ENCODE measurements around the gene TLCD5. TPM values are rescaled to one million over a fixed set of nuclear protein-coding genes. Genes with fewer than 3 reads are reported as not detected.

The TLCD5 gene
- total RNA-seq, 1 experiment from 2014 or later: 7.3 TPM

- DNase-seq: peak; percentile 63
- Histone ChIP-seq H3K36me3 (no peaks in the 10 kb centered on the region), H3K4me3 (no peak overlapping the region), H3K9me3 (no peaks in the 10 kb centered on the region), H3K27me3 (no peaks in the 10 kb centered on the region)
These were observed 22.0 kb upstream of the TLCD5 start for GRCh38 chr11:120303004-120303637.

- Histone ChIP-seq H3K27me3 (no peaks in the 10 kb centered on the region), H3K36me3 (no peaks in the 10 kb centered on the region), H3K4me3 (no peak overlapping the region), H3K9me3 (no peaks in the 10 kb centered on the region)
- no peak for DNase-seq
These were observed 20.6 kb upstream of the TLCD5 start for GRCh38 chr11:120304526-120304925.

- Histone ChIP-seq H3K9me3 (no peaks in the 10 kb centered on the region), H3K27me3 (no peaks in the 10 kb centered on the region), H3K4me3 (no peak overlapping the region), H3K36me3 (no peaks in the 10 kb centered on the region)
- no peak for DNase-seq
These were observed 19.8 kb upstream of the TLCD5 start for GRCh38 chr11:120305286-120305685.

GRCh38 chr11:120306519-120307242, 18.4 kb upstream of the TLCD5 start:
- Histone ChIP-seq H3K4me3 (no peak overlapping the region), H3K36me3 (no peaks in the 10 kb centered on the region), H3K9me3 (no peaks in the 10 kb centered on the region), H3K27me3 (no peaks in the 10 kb centered on the region)
- DNase-seq: peak; percentile 96

GRCh38 chr11:120307476-120307875, 17.6 kb upstream of the TLCD5 start:
- H3K4me3 ChIP-seq: no peak overlapping the region
- H3K9me3 ChIP-seq: no peaks in the 10 kb centered on the region
- no peak for DNase-seq
- no peaks in the 10 kb centered on the region for H3K27me3 ChIP-seq
- no peaks in the 10 kb centered on the region for H3K36me3 ChIP-seq

- Histone ChIP-seq H3K27me3 (no peaks in the 10 kb centered on the region), H3K4me3 (no peak overlapping the region), H3K36me3 (no peaks in the 10 kb centered on the region), H3K9me3 (no peaks in the 10 kb centered on the region)
- DNase-seq: no peak
These were observed 17.0 kb upstream of the TLCD5 start for GRCh38 chr11:120308081-120308480.

GRCh38 chr11:120310870-120311269, 14.2 kb upstream of the TLCD5 start:
- Histone ChIP-seq H3K9me3 (no peaks in the 10 kb centered on the region), H3K4me3 (no peak overlapping the region), H3K36me3 (no peaks in the 10 kb centered on the region), H3K27me3 (no peaks in the 10 kb centered on the region)
- no peak for DNase-seq

- Histone ChIP-seq H3K27me3 (peaks cover 2% of the 10 kb centered on the region; the same call in 1 of the 2 replicates), H3K4me3 (no peak overlapping the region), H3K36me3 (no peaks in the 10 kb centered on the region), H3K9me3 (no peaks in the 10 kb centered on the region)
- DNase-seq: no peak
These were observed 10.2 kb upstream of the TLCD5 start for GRCh38 chr11:120314861-120315260.

- Histone ChIP-seq H3K4me3 (no peak overlapping the region), H3K9me3 (no peaks in the 10 kb centered on the region), H3K27me3 (peaks cover 2% of the 10 kb centered on the region; the same call in 1 of the 2 replicates), H3K36me3 (no peaks in the 10 kb centered on the region)
- DNase-seq: no peak
These were observed 8.0 kb upstream of the TLCD5 start for GRCh38 chr11:120316880-120317688.

GRCh38 chr11:120317689-120318480, 7.2 kb upstream of the TLCD5 start:
- peaks cover 2% of the 10 kb centered on the region; the same call in 1 of the 2 replicates for H3K27me3 ChIP-seq
- no peak for DNase-seq

GRCh38 chr11:120318906-120319305, 6.2 kb upstream of the TLCD5 start:
- DNase-seq: no peak
- Histone ChIP-seq H3K36me3 (no peaks in the 10 kb centered on the region), H3K9me3 (no peaks in the 10 kb centered on the region), H3K27me3 (peaks cover 2% of the 10 kb centered on the region; the same call in 1 of the 2 replicates), H3K4me3 (no peak overlapping the region)

More at GRCh38 chr11:120317689-120318480, 7.2 kb upstream of the TLCD5 start:
- no peaks in the 10 kb centered on the region for H3K36me3 ChIP-seq
- no peaks in the 10 kb centered on the region for H3K9me3 ChIP-seq
- no peak overlapping the region for H3K4me3 ChIP-seq

- no peak for DNase-seq
- H3K9me3 ChIP-seq: no peaks in the 10 kb centered on the region
These were observed 1.1 kb downstream of the TLCD5 start for GRCh38 chr11:120326228-120326627.

GRCh38 chr11:120326845-120327281, 1.8 kb downstream of the TLCD5 start:
- no peak for DNase-seq
- peak overlapping the region; percentile 74 for H3K4me3 ChIP-seq

More at GRCh38 chr11:120326228-120326627, 1.1 kb downstream of the TLCD5 start:
- Histone ChIP-seq H3K36me3 (peaks cover 32% of the 10 kb centered on the region), H3K4me3 (peak overlapping the region; percentile 74), H3K27me3 (no peaks in the 10 kb centered on the region)

GRCh38 chr11:120327311-120327710, 2.2 kb downstream of the TLCD5 start:
- H3K27me3 ChIP-seq: no peaks in the 10 kb centered on the region
- H3K36me3 ChIP-seq: peaks cover 32% of the 10 kb centered on the region
- no peaks in the 10 kb centered on the region for H3K9me3 ChIP-seq
- DNase-seq: no peak
- no peak overlapping the region for H3K4me3 ChIP-seq

More at GRCh38 chr11:120326845-120327281, 1.8 kb downstream of the TLCD5 start:
- H3K36me3 ChIP-seq: peaks cover 32% of the 10 kb centered on the region
- no peaks in the 10 kb centered on the region for H3K27me3 ChIP-seq
- no peaks in the 10 kb centered on the region for H3K9me3 ChIP-seq

GRCh38 chr11:120329556-120329955, 4.5 kb downstream of the TLCD5 start:
- no peaks in the 10 kb centered on the region for H3K9me3 ChIP-seq
- no peak overlapping the region for H3K4me3 ChIP-seq
- H3K27me3 ChIP-seq: no peaks in the 10 kb centered on the region
- H3K36me3 ChIP-seq: peaks cover 36% of the 10 kb centered on the region
- DNase-seq: no peak

- Histone ChIP-seq H3K27me3 (no peaks in the 10 kb centered on the region), H3K9me3 (no peaks in the 10 kb centered on the region), H3K36me3 (peaks cover 36% of the 10 kb centered on the region), H3K4me3 (no peak overlapping the region)
- DNase-seq: no peak
These were observed 4.9 kb downstream of the TLCD5 start for GRCh38 chr11:120330045-120330444.
